Measurements from ENCODE around the gene LDB2.

LDB2 gene

DNA sequence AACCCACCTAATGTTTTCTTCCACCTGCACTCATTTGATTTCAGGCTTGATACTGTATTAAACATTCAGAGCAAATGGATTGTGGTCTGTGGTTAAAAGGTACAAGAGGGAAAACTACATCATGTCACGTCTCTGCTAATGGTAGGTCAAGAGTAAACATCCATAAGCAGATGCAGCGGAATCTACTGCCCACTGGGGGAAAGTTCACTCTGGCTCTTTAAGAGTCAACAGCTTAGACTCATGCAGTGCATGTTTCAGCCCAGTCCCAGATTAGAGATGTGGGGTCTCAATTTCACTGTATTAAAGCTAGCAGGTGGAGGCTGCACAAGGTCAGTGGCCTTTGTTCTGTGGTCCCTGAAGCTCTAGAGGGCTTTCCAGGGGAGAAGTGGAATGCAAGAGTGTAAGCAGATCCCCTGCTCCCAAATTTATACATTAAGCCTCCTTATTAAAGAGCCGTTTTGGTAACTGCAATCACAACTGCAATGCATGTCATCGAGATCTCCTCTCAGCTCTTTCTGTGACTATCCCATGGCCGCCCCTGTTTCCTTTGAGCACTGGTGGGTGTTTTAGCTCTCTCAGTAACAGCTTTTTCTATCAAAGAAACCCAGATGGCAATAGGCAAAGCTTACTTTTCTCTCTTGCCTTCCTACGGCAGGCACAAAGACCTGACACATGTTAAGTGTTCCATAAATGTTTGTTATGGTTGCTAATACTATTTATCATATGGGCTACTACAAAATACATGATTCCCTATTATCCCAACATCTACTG lies 53.4 kb downstream of the LDB2 start:
- Histone ChIP-seq H4K20me1 (ENCODE audit: insufficient read depth, low read length, poor library complexity, severe bottlenecking) (no peaks in the 10 kb centered on the region), H3K79me2 (ENCODE audit: insufficient read depth, low read length) (no peaks in the 10 kb centered on the region), H3K36me3 (ENCODE audit: insufficient read depth, low read length) (no peaks in the 10 kb centered on the region), H3K4me1 (ENCODE audit: insufficient read depth, low read length, poor library complexity, severe bottlenecking) (no peaks in the 10 kb centered on the region), H3K4me2 (ENCODE audit: low read depth, low read length, poor library complexity, severe bottlenecking) (no peak overlapping the region), H3K4me3 (ENCODE audit: low read length, poor library complexity, severe bottlenecking) (no peak overlapping the region), H2AFZ (ENCODE audit: low read length) (no peak overlapping the region), H3K9ac (ENCODE audit: low read depth, low read length, poor library complexity, severe bottlenecking) (no peak overlapping the region), H3K9me2 (replicated peaks; ENCODE audit: low read depth, low read length) (no peaks in the 10 kb centered on the region), H3K9me3 (ENCODE audit: insufficient read depth, low read depth, low read length) (no peaks in the 10 kb centered on the region), H3K27me3 (ENCODE audit: insufficient read depth, low read length, poor library complexity, severe bottlenecking) (no peaks in the 10 kb centered on the region), H3F3A (ENCODE audit: low read depth) (no peaks in the 10 kb centered on the region)
- TF ChIP-seq, protein P1, sequence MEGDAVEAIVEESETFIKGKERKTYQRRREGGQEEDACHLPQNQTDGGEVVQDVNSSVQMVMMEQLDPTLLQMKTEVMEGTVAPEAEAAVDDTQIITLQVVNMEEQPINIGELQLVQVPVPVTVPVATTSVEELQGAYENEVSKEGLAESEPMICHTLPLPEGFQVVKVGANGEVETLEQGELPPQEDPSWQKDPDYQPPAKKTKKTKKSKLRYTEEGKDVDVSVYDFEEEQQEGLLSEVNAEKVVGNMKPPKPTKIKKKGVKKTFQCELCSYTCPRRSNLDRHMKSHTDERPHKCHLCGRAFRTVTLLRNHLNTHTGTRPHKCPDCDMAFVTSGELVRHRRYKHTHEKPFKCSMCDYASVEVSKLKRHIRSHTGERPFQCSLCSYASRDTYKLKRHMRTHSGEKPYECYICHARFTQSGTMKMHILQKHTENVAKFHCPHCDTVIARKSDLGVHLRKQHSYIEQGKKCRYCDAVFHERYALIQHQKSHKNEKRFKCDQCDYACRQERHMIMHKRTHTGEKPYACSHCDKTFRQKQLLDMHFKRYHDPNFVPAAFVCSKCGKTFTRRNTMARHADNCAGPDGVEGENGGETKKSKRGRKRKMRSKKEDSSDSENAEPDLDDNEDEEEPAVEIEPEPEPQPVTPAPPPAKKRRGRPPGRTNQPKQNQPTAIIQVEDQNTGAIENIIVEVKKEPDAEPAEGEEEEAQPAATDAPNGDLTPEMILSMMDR (conservative IDR thresholded peaks at IDR 0.05; ENCODE audit: low read length) = no peak
- no peak for TF ChIP-seq EZH2phosphoT487 (IDR thresholded peaks at IDR 0.05; ENCODE audit: borderline replicate concordance)

DNA sequence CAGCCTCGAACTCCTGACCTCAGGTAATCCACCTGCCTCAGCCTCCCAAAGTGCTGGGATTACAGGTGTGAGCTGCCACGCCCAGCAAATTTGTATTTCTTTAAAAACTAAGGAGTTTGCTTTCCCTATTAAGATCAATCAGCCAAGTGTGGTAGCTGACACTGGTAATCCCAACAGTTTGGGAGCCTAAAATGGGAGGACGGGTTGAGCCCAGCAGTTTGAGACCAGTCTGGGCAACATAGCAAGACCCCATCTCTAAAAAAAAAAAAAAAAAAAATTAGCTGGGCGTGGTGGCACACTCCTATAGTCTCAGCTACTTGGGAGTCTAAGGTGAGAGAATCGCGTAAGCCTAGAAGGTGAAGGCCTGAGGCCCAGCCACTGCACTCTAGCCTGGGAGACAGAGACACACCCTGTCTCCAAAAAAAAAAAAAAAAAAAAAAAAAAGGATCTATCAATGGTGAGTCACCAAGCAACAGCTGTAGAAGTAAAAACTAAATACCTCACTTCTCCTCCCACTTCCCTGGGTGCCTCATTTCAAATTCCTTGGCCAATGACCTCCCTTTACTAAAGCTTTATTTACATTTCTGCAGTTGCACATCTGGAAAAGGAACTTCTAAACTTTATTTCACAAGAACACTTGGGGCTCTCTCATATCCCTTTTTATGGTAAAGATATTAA lies 54.5 kb downstream of the LDB2 start:
- H3F3A ChIP-seq (ENCODE audit: low read depth) = no peaks in the 10 kb centered on the region
- H3K4me1 ChIP-seq (ENCODE audit: insufficient read depth, low read length, poor library complexity, severe bottlenecking) = no peaks in the 10 kb centered on the region
- H3K27me3 ChIP-seq (ENCODE audit: insufficient read depth, low read length, poor library complexity, severe bottlenecking) = no peaks in the 10 kb centered on the region
- H3K9ac ChIP-seq (ENCODE audit: low read depth, low read length, poor library complexity, severe bottlenecking) = no peak overlapping the region
- H4K20me1 ChIP-seq (ENCODE audit: insufficient read depth, low read length, poor library complexity, severe bottlenecking) = no peaks in the 10 kb centered on the region
- H3K9me3 ChIP-seq (ENCODE audit: insufficient read depth, low read depth, low read length) = no peaks in the 10 kb centered on the region
- no peaks in the 10 kb centered on the region for H3K36me3 ChIP-seq (ENCODE audit: insufficient read depth, low read length)
- no peaks in the 10 kb centered on the region for H3K9me2 ChIP-seq (replicated peaks; ENCODE audit: low read depth, low read length)
- no peak for TF ChIP-seq EZH2phosphoT487 (IDR thresholded peaks at IDR 0.05; ENCODE audit: borderline replicate concordance)
- TF ChIP-seq, protein P1 (conservative IDR thresholded peaks at IDR 0.05; ENCODE audit: low read length) = no peak
- no peak overlapping the region for H2AFZ ChIP-seq (ENCODE audit: low read length)
- no peak overlapping the region for H3K4me3 ChIP-seq (ENCODE audit: low read length, poor library complexity, severe bottlenecking)
- H3K79me2 ChIP-seq (ENCODE audit: insufficient read depth, low read length) = no peaks in the 10 kb centered on the region
- no peak overlapping the region for H3K4me2 ChIP-seq (ENCODE audit: low read depth, low read length, poor library complexity, severe bottlenecking)

DNA sequence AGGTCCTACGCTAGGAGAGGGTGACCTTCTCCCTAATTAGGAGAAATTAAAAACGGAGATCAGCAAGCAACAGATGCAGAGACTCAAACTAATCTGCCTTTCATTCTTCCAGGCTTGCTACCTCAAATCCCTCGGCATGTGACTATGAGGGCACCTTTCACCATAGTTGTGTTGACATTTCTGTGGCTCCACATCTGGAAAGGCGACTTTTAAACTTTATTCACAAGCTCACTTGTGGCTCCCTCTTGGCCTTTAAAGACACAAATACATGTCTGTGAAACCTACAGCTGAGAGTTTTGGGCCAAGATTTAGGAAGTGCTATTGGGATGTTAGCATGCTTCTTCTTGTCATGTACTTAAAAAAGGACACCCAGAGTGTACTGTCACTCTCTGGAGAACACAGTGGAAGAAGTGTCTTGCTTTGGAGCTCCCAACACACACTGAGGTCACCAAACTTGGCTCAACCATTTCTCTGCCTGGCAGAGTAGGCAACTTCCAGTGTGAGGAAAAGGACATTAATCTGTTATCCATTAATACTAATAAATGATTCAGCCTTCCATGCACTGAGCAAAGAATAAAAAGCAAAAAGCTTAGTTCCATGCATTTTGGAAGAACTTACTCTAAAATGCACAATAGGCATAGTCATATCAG lies 60.1 kb downstream of the LDB2 start:
- no peak overlapping the region for H3K4me3 ChIP-seq (ENCODE audit: low read length, poor library complexity, severe bottlenecking)
- no peaks in the 10 kb centered on the region for H3K27me3 ChIP-seq (ENCODE audit: insufficient read depth, low read length, poor library complexity, severe bottlenecking)
- no peaks in the 10 kb centered on the region for H3F3A ChIP-seq (ENCODE audit: low read depth)
- no peaks in the 10 kb centered on the region for H3K36me3 ChIP-seq (ENCODE audit: insufficient read depth, low read length)
- H2AFZ ChIP-seq (ENCODE audit: low read length) = no peak overlapping the region
- H3K4me2 ChIP-seq (ENCODE audit: low read depth, low read length, poor library complexity, severe bottlenecking) = no peak overlapping the region
- no peaks in the 10 kb centered on the region for H3K79me2 ChIP-seq (ENCODE audit: insufficient read depth, low read length)
- no peak overlapping the region for H3K9ac ChIP-seq (ENCODE audit: low read depth, low read length, poor library complexity, severe bottlenecking)
- no peaks in the 10 kb centered on the region for H3K4me1 ChIP-seq (ENCODE audit: insufficient read depth, low read length, poor library complexity, severe bottlenecking)
- TF ChIP-seq, protein P1 (conservative IDR thresholded peaks at IDR 0.05; ENCODE audit: low read length) = no peak
- no peak for TF ChIP-seq EZH2phosphoT487 (IDR thresholded peaks at IDR 0.05; ENCODE audit: borderline replicate concordance)
- H3K9me3 ChIP-seq (ENCODE audit: insufficient read depth, low read depth, low read length) = no peaks in the 10 kb centered on the region
- no peaks in the 10 kb centered on the region for H3K9me2 ChIP-seq (replicated peaks; ENCODE audit: low read depth, low read length)
- H4K20me1 ChIP-seq (ENCODE audit: insufficient read depth, low read length, poor library complexity, severe bottlenecking) = no peaks in the 10 kb centered on the region

All from Loucy (cell line).